K562 (cell line): Measurements from ENCODE around the gene TMEM154. TPM values are rescaled to one million over a fixed set of nuclear protein-coding genes. Genes with fewer than 3 reads are reported as not detected.

Experiments used
- CC2D1A ChIP-seq: fragments of 450-650 bp; IDR thresholded peaks from 2 replicates; pipeline ENCODE4 v1.6.1; 2017; ENCODE audit warnings: mild to moderate bottlenecking
- GTF2E2 ChIP-seq: fragments of 200-800 bp; sonication (Bioruptor generic); IDR thresholded peaks from 2 replicates; pipeline ENCODE4 v1.6.1; 2016; ENCODE audit warnings: missing genetic modification characterization, missing compliant biosample characterization
- HIVEP1 ChIP-seq: fragments of 250-450 bp; sonication (Bioruptor Pico); IDR thresholded peaks from 2 replicates; pipeline ENCODE4 v1.4.0; 2020; ENCODE audit warnings: mild to moderate bottlenecking
- NFIX ChIP-seq: fragments of 250-450 bp; sonication (Bioruptor Pico); IDR thresholded peaks from 2 replicates; pipeline ENCODE4 v1.4.0; 2020; ENCODE audit warnings: low read depth, mild to moderate bottlenecking, moderate library complexity
- RERE ChIP-seq: sonication (generic); formaldehyde crosslinking; IDR thresholded peaks from 2 replicates; pipeline ENCODE4 v1.8.0; 2023; ENCODE audit warnings: missing genetic modification reagents, mild to moderate bottlenecking, borderline replicate concordance
- ZBTB11 ChIP-seq, 3 experiments: fragments of 200-800 bp in 1 of 3; fragments of 250-450 bp in 1 of 3; fragments of 450-650 bp in 1 of 3; sonication (Bioruptor Pico) in 1 of 3; sonication (Bioruptor generic) in 1 of 3; formaldehyde crosslinking in 1 of 3; IDR thresholded peaks; 2 replicates each; pipeline versions ENCODE4 v1.6.1 to v1.8.0; 2016 to 2022; ENCODE audit warnings: mild to moderate bottlenecking in 2 of 3, missing genetic modification characterization in 2 of 3, missing compliant biosample characterization in 1 of 3, moderate library complexity in 1 of 3
- ZNF239 ChIP-seq: fragments of 250-450 bp; sonication (Bioruptor Pico); IDR thresholded peaks from 2 replicates; pipeline ENCODE4 v1.4.0; 2020; ENCODE audit warnings: mild to moderate bottlenecking
- polyA plus RNA-seq, 8 experiments: library from polyadenylated mRNA; depleted of rRNA in 4 of 8; stranded (reverse) in 5 of 8; unstranded in 3 of 8; fragments of >200 nt; fragmentation: Nextera tagmentation in 2 of 8; fragmentation: Illumina TruSeq in 1 of 8; extraction: Ambion mirVana in 2 of 8; extraction: Trizol in 1 of 8; gene quantifications; 2 replicates each; pipeline versions ENCODE4 v1.2.1 to v1.2.3, GENCODE V29; 2011 to 2014; ENCODE audit warnings: inconsistent platforms in 1 of 8, missing spikeins in 1 of 8
- total RNA-seq, 7 experiments: library from RNA; depleted of rRNA in 6 of 7; stranded (reverse); fragments of >200 nt in 6 of 7; fragmentation: Illumina TruSeq in 2 of 7; extraction: Trizol in 2 of 7; gene quantifications; 2 replicates each; pipeline versions ENCODE4 v1.2.1 to v1.2.3, GENCODE V29; 2011 to 2021; ENCODE audit warnings: low replicate concordance in 1 of 7

TMEM154 gene
- total and polyA plus RNA-seq, 9 of the 15 experiments (the other 6 are each of a cell fraction or from before 2014, with no cell fraction given): 0.13 to 1.8 (median 0.58) TPM

- TF ChIP-seq NFIX (CRISPR knock-in tag) (no peak), RERE (CRISPR knock-in tag) (no peak), HIVEP1 (CRISPR knock-in tag) (0 out of 2 replicates have a peak, but pooled peaks have one; percentile 15), ZNF239 (CRISPR knock-in tag) (no peak), ZBTB11 (CRISPR knock-in tag; IDR thresholded peaks at IDR 0.05) (0 out of 6 replicates have a peak, but pooled peaks of 1 of the 3 experiments have one; percentile 38), GTF2E2 (tag) (0 out of 2 replicates have a peak, but pooled peaks have one; percentile 27), CC2D1A (no peak)
Measured at GRCh38 chr4:152679414-152680281, at the start of gene TMEM154 (continued).
